NCI-H748 treated with DMSO at 0.1 percent for 48 hours (cell line): ENCODE data around the gene RASL10A.
"Not testable (repeated sequence)": the region's sequence is repeated elsewhere in the genome, so short reads cannot be mapped to it uniquely, and the experiment has no call there.

ENCODE experiments used
- DNase-seq: peaks from one replicate; lab custom pipeline; 2025; lab: John Stamatoyannopoulos, UW

Gene RASL10A, protein sequence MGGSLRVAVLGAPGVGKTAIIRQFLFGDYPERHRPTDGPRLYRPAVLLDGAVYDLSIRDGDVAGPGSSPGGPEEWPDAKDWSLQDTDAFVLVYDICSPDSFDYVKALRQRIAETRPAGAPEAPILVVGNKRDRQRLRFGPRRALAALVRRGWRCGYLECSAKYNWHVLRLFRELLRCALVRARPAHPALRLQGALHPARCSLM

GRCh38 chr22:29315286-29316140 is at the start of gene RASL10A:
Gene RASL10A, minus strand, starts transcription at chr22:29315697. Its CDS starts 451 bp downstream, at chr22:29315246.
- no peak for DNase-seq

DNA sequence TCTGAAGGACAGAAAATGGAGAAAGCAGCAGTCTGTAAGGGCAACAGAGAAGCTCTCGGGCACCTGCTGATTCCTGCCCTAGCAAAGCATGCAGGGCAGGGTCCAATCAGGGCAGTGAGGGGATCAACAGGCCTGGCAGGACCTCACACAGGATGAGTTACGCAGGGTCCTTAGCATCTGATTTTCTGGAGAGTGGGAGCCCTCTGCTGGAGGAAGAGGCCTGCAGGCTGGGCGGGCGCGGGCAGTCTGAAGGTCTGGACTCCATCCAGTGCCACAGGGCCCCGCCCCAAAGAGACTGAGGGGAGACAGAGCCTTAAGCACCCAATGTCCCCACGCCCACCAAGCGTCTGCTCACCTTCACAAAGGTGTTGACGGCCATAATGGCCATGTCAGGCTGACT is 44.0 kb upstream of the RASL10A start:
- no peak for DNase-seq

- not testable (repeated sequence) for DNase-seq
These were observed 41.8 kb upstream of the RASL10A start for GRCh38 chr22:29357193-29357890.

DNA sequence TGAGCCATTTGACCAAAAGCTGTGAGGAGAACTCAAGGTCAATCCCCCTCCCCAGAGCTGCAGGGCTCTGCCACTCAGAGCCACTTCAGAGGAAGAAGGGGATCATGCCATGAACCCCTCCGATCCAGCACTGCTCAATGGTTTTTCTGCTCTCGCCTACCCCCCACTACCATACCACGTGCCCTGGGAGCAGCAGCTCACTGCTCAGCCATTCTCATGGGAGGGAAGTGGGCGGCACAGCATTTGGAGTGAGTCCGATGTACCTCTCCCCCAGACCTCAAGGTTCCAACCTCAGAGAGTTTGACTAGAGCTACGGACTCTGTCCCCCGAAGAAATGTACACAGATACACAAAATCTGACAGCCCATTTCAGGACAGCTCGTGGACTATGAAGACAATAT is 38.4 kb upstream of the RASL10A start:
- no peak for DNase-seq

- no peak for DNase-seq
These were observed 37.8 kb upstream of the RASL10A start for GRCh38 chr22:29353286-29353685.

DNA sequence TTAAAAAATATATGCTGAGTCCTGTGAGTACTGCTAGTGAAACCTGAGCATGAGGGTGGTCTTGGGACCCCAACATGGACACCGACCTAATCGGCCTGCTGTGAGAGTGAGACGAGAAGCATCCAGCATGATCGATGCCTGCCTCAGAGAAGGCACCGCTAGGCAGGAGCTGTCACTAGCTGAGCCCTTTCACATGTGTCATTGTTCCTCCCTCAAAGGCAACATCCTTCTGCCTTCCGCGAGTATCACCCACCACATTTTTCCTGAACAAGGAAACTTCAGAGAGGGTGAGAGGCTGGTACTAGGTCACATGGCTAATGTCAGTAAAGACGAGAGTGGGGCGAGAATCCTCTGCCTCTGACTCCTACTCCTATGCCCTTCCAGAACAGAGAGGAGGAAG is 37.3 kb upstream of the RASL10A start:
- no peak for DNase-seq

DNA sequence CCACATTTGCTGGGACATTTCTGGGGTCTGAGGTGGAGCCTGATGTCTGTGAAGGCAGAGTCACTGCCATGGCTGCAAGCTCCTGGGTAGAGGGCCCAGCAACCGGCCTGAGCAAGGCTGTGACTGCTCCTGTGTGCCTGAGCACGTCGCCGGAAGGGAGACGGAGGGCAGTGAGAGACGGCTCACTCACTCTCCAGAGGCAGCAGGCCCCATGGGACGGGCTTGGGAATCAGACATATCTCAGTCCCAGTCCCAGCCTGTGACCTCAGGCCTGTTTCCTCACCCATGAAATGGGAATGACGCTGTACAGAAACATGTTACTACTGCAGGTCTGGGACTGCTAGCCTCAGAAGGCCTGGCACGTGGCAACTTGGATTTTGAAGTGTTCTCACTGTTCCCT is 36.4 kb upstream of the RASL10A start:
- DNase-seq: no peak

- no peak for DNase-seq
These were observed 35.5 kb upstream of the RASL10A start for GRCh38 chr22:29351042-29351441.

DNA sequence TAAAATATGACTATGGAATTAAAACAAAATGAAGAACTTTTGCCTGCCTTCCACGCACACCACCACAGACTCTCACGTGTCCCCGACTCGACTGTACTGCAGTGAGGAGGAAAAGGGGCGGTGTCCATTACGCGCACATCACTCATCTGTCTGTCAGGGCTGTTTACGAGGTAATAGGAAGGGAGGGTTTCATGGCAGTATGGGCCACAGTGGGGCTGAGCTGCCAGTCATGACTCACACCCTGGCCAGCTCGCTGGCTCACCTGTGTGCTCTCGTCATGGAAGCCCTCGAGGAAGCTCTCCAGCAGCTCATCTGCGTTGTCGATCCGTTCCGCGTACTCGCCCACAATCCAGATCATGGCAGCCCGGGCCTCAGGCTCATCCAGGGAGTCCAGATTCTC is 33.5 kb upstream of the RASL10A start:
- no peak for DNase-seq

- no peak for DNase-seq
These were observed 32.5 kb upstream of the RASL10A start for GRCh38 chr22:29348041-29348440.

GRCh38 chr22:29346659-29347058 is 31.2 kb upstream of the RASL10A start:
- DNase-seq: no peak

DNA sequence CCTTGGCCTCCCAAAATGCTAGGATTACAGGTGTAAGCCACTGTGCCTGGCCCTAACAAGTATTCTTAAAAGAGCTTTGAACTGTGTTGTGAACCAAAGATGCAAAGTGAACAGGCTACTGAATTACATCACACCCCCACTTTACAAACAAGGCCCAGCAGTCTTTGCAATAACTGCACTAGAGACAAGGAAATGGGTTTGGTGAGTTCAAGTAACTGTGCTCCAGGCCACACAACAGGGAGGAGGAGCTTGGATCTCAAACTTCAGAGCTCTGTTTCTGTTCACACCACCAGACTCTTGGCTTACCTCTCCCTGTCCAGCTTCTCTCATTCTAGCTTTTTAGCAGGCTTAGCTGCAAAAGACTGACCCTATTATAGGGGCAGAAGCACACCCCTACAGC is 30.4 kb upstream of the RASL10A start:
- no peak for DNase-seq

GRCh38 chr22:29344889-29345288 is 29.4 kb upstream of the RASL10A start:
- not testable (repeated sequence) for DNase-seq

DNA sequence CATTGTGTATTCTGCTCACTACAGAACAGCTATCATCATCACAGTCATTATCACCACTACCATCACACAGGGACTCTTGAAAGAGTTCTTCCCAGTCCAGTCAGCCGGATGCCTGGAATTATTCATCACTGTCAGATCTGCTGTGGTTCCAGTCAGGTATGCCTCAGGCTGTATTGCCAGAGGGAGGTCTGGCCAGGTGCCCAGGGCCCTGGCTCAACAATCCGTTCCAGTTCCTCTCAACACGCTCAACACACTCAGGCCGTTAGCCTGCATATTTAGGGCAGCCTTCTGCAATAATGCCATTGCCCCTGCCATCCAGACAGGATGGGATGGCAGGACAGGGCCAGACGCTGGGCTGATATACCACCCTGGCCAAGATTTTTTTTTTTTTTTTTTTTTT is 28.6 kb upstream of the RASL10A start:
- no peak for DNase-seq

DNA sequence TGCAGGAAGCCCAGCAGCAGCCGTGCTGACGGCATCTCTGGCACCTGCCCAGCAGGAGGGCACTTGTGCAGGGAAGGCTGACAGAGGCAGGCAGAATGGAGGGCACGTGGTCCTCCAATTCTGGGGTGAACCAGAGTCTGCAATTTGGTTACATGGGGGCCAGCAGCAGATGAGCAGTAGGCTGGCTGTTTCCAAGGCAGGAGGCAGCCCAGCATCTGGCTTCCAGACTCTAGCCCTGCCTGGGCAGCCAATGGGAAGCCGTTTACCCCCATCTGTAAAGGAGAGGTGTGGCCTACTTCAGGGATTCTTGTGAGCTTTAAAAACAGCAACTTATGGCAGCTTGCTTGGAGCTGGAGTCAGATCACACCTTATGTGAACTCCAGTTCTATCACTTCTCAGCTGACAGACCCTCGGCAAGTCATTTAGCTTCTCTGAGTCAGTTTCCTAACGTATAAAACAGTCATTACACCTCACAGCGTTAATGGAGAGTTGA is 27.9 kb upstream of the RASL10A start:
- DNase-seq: no peak

GRCh38 chr22:29342577-29343312 is 27.2 kb upstream of the RASL10A start:
- DNase-seq: no peak

DNA sequence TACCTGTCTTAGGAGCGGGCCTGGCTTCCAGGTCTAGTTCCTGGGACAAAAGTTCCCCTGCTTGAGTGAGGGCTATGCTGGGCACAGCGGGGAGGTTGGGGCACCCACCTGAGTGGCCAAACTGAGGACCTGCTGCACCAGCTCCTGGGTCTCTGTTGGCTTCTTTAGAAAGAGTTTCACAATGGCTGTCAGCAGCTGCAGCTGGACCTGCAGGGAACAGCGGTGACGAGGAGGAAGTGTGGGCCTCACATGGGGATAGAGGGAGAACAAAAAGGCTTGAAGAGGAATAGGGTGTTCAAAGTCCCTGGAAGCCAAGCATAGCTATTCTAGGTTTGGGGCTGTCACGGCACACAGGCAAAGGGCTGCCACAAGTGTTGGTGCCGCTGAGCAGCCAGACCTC is 26.7 kb upstream of the RASL10A start:
- DNase-seq: no peak

GRCh38 chr22:29341849-29342127 is 26.3 kb upstream of the RASL10A start:
- DNase-seq: no peak

DNA sequence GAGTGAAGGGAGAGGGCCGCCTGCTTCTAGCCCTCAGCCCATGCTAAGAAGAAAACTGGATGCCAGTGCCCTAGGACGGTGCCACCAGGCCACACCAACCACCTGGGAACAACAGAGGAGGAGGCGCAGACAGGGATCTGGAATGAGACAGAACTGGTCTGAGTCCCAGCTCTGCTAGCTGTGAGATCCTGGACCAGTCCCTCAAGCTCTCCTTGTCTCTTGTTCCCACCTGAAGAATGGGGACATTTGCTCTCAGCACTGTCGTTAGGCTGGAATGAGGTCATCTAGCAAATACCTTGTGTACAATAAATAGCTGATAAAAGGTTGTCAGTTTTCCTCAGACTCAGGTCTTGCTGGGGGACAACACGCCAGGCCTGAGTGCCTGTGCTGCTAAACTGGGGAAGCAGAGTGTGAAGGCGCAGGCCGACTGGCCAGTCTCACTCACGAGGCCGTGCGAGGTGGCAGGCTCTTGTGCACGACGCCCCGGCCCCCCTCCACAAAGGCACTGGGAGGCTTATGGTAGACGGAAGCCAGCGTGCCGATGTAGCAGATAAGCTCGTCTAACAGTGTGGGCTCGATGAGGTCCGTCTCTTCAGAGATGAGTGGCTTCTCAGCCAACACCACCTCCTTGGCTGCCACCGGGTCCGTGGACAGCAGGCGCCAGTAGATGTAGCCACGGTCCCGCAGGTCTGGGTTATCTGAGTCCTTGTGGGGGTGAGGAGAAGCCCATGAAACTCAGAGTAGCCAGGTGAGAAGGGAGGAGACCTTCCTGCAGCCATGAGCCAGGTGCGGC is 25.8 kb upstream of the RASL10A start:
- DNase-seq: no peak

DNA sequence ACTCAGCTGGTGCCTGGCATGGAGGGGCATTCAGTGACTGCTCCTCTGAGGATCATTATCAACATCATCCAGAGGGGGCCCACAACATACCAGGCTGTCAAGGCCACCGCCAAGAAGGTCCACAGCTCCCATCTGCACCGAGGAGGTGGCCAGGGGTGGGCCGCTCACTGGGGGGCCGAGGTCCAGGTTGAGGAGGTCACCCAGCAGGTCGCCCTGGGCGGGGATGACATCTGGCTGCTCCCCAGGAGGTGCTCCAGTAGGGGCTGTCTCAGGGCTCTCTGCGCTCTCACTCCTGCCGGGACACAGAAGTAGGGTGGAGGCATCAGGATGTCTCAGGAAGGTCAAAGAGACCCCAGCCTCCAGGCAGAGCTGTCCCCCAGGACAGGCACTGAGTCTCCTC is 25.1 kb upstream of the RASL10A start:
- DNase-seq: no peak

DNA sequence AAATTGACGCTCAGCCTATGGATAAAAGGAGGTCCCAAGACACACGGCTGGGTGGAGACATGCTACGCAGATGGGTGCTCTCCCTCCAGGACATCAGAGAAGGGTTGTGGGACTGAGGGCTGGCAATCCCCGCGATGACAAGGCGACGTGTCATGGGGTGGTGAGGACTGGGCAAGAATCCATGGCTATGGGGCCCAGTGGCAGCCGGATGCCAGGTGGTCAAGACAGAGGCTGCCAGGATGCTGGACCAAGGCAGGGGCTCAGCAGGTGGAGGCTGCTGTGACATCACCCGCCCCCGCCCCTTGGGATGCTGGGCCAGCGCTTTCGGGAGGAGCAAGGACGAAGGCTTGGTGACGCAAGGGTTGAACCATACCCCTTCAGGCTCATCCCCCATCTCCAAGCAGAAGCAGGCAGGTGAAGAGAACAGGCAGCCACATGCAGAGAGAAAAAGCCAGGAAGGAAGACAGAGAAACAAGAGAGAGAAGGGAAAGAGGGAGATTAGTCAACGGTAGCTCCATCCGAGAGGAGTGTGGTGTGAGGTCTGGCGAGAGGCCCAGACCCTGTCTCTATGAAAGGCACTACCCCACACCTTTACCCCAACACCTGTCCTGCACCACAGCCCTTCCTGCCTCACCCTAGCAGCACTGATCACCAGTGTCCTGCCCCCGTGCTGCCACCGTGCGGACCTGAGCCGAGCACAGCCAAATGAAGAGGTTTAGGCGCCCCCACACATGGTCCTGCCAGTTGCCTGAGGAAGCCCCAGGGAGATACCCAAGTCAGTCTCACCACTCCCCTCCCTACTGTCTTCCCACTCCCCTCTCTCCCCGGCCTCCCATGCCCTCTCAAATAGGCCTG is 24.1 kb upstream of the RASL10A start:
- no peak for DNase-seq
